ENCODE results near the gene GIPC1. TPM values are rescaled to one million over a fixed set of nuclear protein-coding genes. Genes with fewer than 3 reads are reported as not detected.

Gene GIPC1
- total RNA-seq, 1 experiment from 2014 or later = 98.7 TPM

- CTCF ChIA-PET = interaction anchor here (0.6 to 2.4 kb wide), 3 partner anchors 11 to 155 kb away, joined by 3 to 11 read pairs (median 7); no protein-coding TSS in a partner anchor
- peaks cover 7% of the 10 kb centered on the region for H3K36me3 ChIP-seq (ENCODE audit: control insufficient read depth, insufficient read depth, low read length)
- H3K36me3 Mint-ChIP-seq (ENCODE audit: insufficient read depth, unreplicated experiment) = peaks cover 57% of the 10 kb centered on the region
- peaks cover 6% of the 10 kb centered on the region for H3K4me1 Mint-ChIP-seq (ENCODE audit: low read depth, unreplicated experiment)
- BruUV-seq (replicated peaks) = no TSS peak
- H3K4me3 ChIP-seq (ENCODE audit: low read depth, low read length) = peak overlapping the region; percentile 100
- peaks cover 25% of the 10 kb centered on the region for H3K4me1 ChIP-seq
- H3K9me3 ChIP-seq = no peaks in the 10 kb centered on the region
- H3K27ac Mint-ChIP-seq (ENCODE audit: unreplicated experiment) = peak overlapping the region; percentile 86
- no peak for DNase-seq
- H3K9me3 Mint-ChIP-seq (ENCODE audit: unreplicated experiment) = no peaks in the 10 kb centered on the region
- H3K27me3 ChIP-seq (replicated peaks; ENCODE audit: control insufficient read depth, insufficient read depth, low read length) = no peaks in the 10 kb centered on the region
- TF ChIP-seq, protein P1, sequence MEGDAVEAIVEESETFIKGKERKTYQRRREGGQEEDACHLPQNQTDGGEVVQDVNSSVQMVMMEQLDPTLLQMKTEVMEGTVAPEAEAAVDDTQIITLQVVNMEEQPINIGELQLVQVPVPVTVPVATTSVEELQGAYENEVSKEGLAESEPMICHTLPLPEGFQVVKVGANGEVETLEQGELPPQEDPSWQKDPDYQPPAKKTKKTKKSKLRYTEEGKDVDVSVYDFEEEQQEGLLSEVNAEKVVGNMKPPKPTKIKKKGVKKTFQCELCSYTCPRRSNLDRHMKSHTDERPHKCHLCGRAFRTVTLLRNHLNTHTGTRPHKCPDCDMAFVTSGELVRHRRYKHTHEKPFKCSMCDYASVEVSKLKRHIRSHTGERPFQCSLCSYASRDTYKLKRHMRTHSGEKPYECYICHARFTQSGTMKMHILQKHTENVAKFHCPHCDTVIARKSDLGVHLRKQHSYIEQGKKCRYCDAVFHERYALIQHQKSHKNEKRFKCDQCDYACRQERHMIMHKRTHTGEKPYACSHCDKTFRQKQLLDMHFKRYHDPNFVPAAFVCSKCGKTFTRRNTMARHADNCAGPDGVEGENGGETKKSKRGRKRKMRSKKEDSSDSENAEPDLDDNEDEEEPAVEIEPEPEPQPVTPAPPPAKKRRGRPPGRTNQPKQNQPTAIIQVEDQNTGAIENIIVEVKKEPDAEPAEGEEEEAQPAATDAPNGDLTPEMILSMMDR (IDR thresholded peaks at IDR 0.05; ENCODE audit: insufficient read depth in 1 of 2, low read depth in 1 of 2, low read length in 1 of 2, severe bottlenecking in 1 of 2, unreplicated experiment in 1 of 2) = no peak
- intact Hi-C loops (cut with micrococcal nuclease; ENCODE audit: unreplicated experiment) = no loop called here
- H3K27me3 Mint-ChIP-seq (ENCODE audit: insufficient read depth, unreplicated experiment) = no peaks in the 10 kb centered on the region
- POLR2A ChIA-PET = interaction anchor here (0.8 to 1.8 kb wide), 3 partner anchors 10 to 380 kb away, joined by 3 to 11 read pairs (median 8); partner anchors contain the start of gene ASF1B
- peak overlapping the region; percentile 88 for H3K4me3 Mint-ChIP-seq (ENCODE audit: unreplicated experiment)
Measured at GRCh38 chr19:14516746-14517438, 21.0 kb upstream of the GIPC1 start.

DNA sequence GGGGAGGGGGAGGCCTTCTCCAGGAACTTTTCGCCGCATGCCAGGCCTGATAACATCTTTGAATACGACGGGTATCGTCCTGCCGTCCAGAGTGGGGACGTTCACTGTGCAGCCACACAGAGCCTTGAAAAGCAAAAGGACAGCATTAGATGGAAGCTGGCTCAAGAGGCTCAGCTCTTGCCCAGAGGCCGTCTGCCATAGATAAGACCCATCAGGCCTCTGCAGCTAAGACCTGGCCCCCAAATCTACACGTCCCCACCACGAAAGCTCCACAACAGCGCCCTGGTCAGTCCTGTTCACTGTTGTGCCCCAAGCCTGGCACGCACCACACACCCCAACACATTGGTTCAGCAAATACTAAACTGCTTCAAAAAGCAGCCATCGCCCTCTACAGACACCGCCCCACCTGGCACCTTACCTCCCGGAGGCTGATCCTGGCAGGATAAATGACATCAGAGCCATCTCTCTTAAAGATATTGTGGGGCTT lies 20.2 kb upstream of the GIPC1 start:
- Mint-ChIP-seq H3K4me3 (ENCODE audit: unreplicated experiment) (peak overlapping the region; percentile 88), H3K27ac (ENCODE audit: unreplicated experiment) (peak overlapping the region; percentile 86)
- CTCF ChIA-PET = no interaction called here

DNA sequence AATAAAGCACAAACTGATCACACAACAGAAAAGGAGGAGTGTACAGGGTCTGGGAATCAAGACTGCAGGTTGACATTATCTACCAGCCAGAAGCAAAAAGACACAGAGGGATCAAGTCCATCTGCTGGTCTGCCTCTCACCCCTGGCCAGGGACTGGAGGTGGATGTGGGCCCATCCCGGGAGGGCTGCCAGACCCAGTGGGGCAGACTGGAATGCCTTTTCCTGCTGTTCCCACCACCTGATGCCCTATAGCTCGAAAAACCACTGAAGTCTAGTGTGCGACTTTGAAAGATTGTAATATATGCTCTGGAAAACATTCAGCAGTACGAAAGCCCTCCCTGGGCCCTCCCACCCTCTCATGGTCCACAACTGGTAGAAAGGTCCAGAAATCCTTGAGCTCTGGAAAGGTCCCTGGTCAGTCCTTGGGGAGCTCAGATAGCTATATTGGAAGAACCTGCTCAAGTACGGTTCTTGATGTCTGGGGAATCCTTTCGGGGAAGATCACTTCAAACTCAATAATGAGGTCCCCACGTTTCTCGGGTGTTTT lies 19.6 kb upstream of the GIPC1 start:
- peak overlapping the region; percentile 88 for H3K4me3 Mint-ChIP-seq (ENCODE audit: unreplicated experiment)
- TF ChIP-seq, protein P1 (IDR thresholded peaks at IDR 0.05; ENCODE audit: insufficient read depth in 1 of 2, low read depth in 1 of 2, low read length in 1 of 2, severe bottlenecking in 1 of 2, unreplicated experiment in 1 of 2) = no peak
- Histone ChIP-seq H3K27me3 (replicated peaks; ENCODE audit: control insufficient read depth, insufficient read depth, low read length) (no peaks in the 10 kb centered on the region), H3K36me3 (ENCODE audit: control insufficient read depth, insufficient read depth, low read length) (peaks cover 7% of the 10 kb centered on the region), H3K4me1 (peaks cover 32% of the 10 kb centered on the region), H3K4me3 (ENCODE audit: low read depth, low read length) (no peak overlapping the region), H3K9me3 (no peaks in the 10 kb centered on the region)
- no peaks in the 10 kb centered on the region for H3K9me3 Mint-ChIP-seq (ENCODE audit: unreplicated experiment)
- peaks cover 57% of the 10 kb centered on the region for H3K36me3 Mint-ChIP-seq (ENCODE audit: insufficient read depth, unreplicated experiment)
- no peaks in the 10 kb centered on the region for H3K27me3 Mint-ChIP-seq (ENCODE audit: insufficient read depth, unreplicated experiment)
- DNase-seq = no peak
- peaks cover 15% of the 10 kb centered on the region for H3K4me1 Mint-ChIP-seq (ENCODE audit: low read depth, unreplicated experiment)
- H3K27ac Mint-ChIP-seq (ENCODE audit: unreplicated experiment) = no peak overlapping the region
- POLR2A ChIA-PET = no interaction called here
- intact Hi-C loops (cut with micrococcal nuclease; ENCODE audit: unreplicated experiment) = no loop called here
- CTCF ChIA-PET = no interaction called here
- no TSS peak for BruUV-seq (replicated peaks)

More for the DNA sequence above, 20.2 kb upstream of the GIPC1 start:
- Mint-ChIP-seq H3K9me3 (ENCODE audit: unreplicated experiment) (no peaks in the 10 kb centered on the region), H3K36me3 (ENCODE audit: insufficient read depth, unreplicated experiment) (peaks cover 57% of the 10 kb centered on the region), H3K4me1 (ENCODE audit: low read depth, unreplicated experiment) (peaks cover 9% of the 10 kb centered on the region), H3K27me3 (ENCODE audit: insufficient read depth, unreplicated experiment) (no peaks in the 10 kb centered on the region)
- H3K9me3 ChIP-seq = no peaks in the 10 kb centered on the region
- DNase-seq = no peak
- BruUV-seq (replicated peaks) = no TSS peak
- H3K4me1 ChIP-seq = peaks cover 26% of the 10 kb centered on the region
- TF ChIP-seq, protein P1 (IDR thresholded peaks at IDR 0.05; ENCODE audit: insufficient read depth in 1 of 2, low read depth in 1 of 2, low read length in 1 of 2, severe bottlenecking in 1 of 2, unreplicated experiment in 1 of 2) = no peak
- H3K36me3 ChIP-seq (ENCODE audit: control insufficient read depth, insufficient read depth, low read length) = peaks cover 7% of the 10 kb centered on the region
- intact Hi-C loops (cut with micrococcal nuclease; ENCODE audit: unreplicated experiment) = no loop called here
- POLR2A ChIA-PET = no interaction called here
- no peaks in the 10 kb centered on the region for H3K27me3 ChIP-seq (replicated peaks; ENCODE audit: control insufficient read depth, insufficient read depth, low read length)
- no peak overlapping the region for H3K4me3 ChIP-seq (ENCODE audit: low read depth, low read length)

Measured in Caco-2 (cell line).